GM13977 (cell line): ENCODE measurements around the gene ORM2.

Source experiments
- DNase-seq: peaks from one replicate; pipeline ENCODE4 v3.0.0; 2012; ENCODE audit warnings: low spot score
- in situ Hi-C: fragments of 300-500 bp; cut with MboI; formaldehyde crosslinking; loops from one replicate; pipeline ENCODE4 v1.12.0; 2022; ENCODE audit warnings: low sequenced_read_pairs, low pct_unique_long_range_greater_than_20kb, mixed read lengths, inconsistent platforms; ENCODE audit not compliant: unreplicated experiment
- TF ChIP-seq, protein P1 (sequence below): IDR thresholded peaks from 2 replicates; pipeline ENCODE4 v1.5.1; 2012; ENCODE audit warnings: mild to moderate bottlenecking, control low read depth; ENCODE audit not compliant: insufficient read depth; ENCODE audit errors: extremely low read depth, missing control alignments

ORM2 gene

DNA sequence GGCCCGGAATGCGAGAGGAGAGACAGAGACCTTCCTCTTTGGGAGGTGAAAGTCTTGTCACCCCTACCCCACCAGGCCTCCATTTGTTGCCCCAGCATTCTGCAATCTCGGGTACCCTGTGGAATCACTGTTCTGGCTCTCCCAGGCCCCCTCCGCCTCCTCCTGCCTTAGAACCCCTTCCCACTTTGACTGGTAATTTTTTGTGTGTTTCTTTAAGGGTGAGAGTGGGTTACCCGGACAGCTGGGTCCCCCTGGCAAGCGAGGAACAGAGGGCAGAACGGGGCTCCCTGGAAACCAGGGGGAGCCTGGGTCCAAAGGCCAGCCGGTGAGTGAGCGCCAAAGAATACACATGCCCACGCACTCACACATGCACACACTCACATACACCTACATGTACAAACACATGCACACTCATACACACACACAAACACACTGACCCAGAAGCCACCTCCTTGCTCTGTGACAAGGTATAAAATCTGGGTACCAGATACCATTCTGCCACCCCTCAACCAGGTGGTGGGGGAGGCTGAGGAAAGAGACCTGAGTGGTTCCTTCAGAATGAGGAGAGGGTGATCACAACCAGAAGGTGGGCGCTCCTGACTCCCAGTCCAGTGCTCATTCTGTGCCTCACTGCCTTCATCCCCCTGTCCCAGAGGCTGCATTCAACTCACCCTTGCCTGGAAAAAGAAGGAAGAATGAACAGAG lies 37.6 kb upstream of the ORM2 start:
- no peak for DNase-seq
- TF ChIP-seq, protein P1, sequence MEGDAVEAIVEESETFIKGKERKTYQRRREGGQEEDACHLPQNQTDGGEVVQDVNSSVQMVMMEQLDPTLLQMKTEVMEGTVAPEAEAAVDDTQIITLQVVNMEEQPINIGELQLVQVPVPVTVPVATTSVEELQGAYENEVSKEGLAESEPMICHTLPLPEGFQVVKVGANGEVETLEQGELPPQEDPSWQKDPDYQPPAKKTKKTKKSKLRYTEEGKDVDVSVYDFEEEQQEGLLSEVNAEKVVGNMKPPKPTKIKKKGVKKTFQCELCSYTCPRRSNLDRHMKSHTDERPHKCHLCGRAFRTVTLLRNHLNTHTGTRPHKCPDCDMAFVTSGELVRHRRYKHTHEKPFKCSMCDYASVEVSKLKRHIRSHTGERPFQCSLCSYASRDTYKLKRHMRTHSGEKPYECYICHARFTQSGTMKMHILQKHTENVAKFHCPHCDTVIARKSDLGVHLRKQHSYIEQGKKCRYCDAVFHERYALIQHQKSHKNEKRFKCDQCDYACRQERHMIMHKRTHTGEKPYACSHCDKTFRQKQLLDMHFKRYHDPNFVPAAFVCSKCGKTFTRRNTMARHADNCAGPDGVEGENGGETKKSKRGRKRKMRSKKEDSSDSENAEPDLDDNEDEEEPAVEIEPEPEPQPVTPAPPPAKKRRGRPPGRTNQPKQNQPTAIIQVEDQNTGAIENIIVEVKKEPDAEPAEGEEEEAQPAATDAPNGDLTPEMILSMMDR: no peak
- in situ Hi-C loops: loop anchor here (25.0 kb wide), 1 partner anchor 180 kb away; no protein-coding TSS in a partner anchor

DNA sequence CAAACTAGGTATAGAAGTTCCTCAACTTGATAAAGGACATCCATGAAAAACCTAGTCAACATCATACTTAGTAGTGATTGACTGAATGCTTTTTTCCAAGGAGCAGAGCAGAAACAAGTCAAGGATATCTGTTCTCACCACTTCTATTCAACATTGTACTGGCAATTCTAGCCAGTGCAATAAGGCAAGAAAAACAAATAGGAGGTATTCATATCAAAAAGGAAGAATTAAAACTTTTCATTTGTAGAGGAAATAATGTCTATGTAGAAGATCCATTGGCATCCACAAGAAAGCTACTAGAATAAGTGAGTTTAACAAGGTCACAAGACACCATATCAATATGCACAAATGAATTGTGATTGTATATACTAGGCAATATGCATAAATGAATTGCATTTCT lies 35.0 kb upstream of the ORM2 start:
- TF ChIP-seq, protein P1: no peak
- no peak for DNase-seq
- in situ Hi-C loops: loop anchor here (25.0 kb wide), 1 partner anchor 182 kb away; no protein-coding TSS in a partner anchor

DNA sequence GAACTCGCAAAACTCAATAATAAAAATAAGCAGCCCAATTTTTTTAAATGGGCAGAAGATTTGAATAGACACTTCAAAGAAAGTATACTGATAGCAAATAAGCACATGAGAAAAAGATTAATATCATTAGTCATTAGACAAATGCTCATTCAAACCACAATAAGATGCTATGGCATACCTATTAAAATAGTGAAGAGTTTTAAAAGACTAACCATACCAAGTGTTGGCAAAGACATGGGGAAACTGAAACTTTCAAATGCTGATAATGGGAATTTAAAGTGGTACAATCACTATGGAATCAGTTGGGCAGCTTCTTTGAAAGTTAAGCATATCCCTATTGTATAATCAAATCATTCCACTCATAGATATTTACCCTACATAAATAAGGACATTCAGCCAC lies 33.3 kb upstream of the ORM2 start:
- in situ Hi-C loops: loop anchor here (25.0 kb wide), 1 partner anchor 184 kb away; no protein-coding TSS in a partner anchor
- TF ChIP-seq, protein P1: no peak
- DNase-seq: no peak

DNA sequence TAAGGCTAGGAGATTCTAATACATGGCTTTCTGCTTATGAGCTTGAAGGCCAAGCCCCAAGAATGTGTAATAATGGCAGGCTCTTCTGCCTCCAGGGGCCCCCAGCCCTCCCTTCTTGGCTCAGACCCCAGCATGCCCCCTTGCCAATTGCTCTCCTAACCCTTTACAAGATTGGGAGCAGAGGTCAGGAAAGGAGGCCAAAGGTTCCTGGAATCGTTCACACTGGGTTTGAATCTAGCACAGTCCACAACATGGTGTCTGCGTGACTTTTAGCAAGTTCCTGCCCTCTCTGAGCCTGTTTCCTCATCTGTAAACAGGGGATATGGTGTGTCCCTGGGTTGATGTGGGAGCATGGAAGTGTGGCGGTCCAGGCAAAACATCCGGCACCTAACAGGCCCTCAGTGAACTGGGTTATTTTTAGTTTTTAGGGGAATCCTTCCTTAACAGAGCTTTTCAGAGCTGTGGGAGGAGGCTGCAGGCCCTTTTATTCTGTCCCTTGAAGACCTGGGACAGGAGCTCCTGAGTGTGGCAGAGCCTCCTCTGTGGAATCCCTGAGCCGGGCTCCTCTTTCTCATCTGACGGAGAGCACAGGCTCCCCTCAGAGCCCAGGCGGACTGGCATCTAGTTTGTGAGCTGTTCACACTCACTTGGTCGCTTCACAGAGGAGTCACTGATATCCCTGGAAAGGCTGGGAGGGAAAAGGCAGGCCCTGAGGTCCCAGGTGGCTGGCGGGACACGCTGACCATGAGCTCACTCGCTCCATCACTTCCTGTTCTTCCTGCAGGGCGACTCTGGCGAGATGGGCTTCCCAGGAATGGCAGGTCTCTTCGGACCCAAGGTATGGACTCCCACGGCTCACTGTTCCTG lies 30.1 kb upstream of the ORM2 start:
- TF ChIP-seq, protein P1: no peak
- in situ Hi-C loops: loop anchor here (25.0 kb wide), 1 partner anchor 187 kb away; no protein-coding TSS in a partner anchor
- DNase-seq: no peak

DNA sequence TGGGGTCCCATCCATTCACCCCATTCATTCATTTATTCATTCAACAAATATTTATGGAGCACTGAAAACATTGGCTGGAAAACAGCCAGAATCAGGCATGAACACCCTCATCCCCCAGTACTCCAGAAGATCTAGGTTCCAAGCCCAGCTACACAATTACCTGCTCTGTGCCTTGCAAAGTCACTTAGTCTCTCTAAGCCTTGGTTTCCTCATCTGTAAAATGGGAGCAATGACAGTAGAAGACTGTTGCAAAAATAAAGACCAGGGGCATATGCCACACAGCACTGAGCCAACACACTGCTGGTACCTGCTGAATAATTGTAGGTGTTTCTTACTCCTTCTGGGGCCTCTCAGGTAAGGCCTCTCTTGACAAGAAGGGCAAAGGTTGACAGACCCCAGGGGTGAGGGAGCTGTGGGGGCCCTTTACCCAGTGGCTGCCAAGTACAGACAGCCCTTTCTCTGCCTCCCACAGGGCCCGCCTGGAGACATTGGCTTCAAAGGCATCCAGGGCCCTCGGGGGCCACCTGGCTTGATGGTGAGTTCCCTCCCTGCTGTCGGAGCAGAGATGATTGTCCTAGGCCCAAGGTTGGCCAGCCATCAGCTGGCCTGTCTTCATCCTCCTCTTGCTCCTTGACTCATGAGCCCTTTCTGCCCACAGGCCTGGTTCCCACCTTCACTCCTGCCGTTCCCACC lies 29.4 kb upstream of the ORM2 start:
- DNase-seq: no peak
- TF ChIP-seq, protein P1: no peak
- in situ Hi-C loops: no loop called here

DNA sequence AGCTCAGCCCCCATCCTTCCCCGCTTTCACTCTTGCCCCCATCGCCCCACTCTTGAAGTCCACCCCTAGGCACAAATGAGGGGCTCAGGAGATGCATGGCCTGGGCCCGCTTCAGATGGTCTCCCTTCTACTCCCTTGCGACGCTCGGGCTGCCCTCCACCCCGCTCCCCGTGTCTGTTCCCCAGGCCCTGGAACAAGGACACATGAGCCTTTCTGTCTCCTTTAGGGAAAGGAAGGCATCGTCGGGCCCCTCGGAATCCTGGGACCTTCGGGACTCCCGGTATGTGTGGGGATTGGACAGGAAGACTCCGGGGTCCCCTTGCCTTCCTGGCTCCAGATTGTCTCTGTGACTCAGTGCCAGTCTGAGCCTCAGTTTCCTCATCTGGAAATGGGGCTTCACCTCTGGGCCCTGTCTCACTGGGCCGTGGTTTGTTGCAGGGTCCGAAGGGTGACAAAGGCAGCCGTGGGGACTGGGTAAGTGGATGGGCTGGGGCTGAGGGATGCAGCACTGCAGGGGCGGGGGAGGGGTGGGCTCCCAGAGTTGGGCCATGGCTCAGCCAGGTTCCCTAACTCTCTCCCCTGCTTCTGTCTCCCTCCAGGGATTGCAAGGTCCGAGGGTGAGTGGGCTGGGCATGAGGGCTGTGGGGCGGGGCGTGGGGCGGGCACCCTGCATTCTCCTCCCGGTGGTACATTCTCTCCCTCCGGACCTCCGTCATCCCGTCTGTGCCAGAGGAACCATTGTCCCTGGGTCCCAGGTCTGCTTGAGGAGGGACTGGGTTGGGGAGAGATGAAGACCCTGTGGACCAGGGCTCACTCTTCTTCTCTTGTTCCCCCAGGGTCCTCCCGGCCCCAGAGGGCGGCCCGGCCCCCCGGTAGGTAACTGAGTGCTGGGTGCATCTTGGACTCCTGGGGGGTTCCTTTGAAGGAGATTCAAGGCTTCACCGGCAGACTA lies 28.5 kb upstream of the ORM2 start:
- in situ Hi-C loops: no loop called here
- TF ChIP-seq, protein P1: no peak
- no peak for DNase-seq
